GM18858 (cell line): ENCODE results near the gene LYL1.

Source experiments
- ATAC-seq: cut with Tn5 transposase; IDR thresholded peaks from one replicate; pipeline ENCODE4 v1.9.1; 2021; ENCODE audit not compliant: unreplicated experiment

LYL1 gene

DNA sequence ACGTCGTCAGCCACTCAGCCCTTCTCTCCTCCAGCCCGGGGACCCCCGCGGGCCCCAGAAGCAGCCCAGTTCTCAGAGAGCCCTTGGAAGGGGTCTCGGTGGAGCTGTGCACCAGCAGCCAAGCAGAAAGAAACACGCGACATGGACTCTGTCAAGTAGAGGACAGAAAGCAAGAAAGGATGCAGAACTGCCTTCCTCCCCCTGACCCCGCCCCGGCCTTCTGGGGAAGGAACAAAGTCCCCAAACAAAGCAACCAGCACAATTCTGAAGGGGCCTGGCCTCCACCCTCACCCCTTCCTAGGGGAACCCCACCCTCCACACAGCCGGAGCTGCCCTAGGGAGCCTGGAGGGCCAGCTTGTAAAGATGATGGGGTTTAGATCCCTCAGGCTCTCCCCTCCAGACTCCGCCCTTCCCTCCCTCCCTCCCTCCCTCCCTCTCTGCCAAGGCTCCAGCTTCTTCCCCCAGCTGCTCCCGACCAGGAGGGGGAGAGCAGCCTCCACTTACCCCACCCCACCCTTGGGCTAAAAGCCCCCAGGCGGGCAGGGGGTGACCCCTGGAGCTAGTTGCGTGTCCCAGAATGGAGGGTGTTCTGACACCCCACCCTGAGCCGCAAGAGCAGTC lies 7.8 kb downstream of the LYL1 start:
- no peak for ATAC-seq

DNA sequence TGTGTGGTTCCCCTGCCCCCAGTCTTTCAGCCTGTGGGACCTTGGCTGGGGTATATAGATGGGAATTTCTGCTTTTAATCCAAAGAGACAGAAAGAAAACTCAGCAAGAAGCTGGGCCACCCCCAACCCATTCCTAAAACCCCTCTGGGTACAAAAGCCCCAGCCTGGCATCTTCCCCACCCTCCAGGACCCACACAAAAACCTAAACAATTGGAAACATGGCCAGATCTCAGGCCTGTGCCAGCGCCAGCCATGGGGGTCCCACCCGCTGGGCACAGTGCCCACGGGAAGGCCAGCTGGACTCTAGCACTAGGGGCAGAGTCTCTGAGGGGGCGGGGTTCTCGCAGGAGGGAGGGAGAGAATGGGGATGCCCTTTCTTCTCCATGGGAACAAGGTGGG lies 8.6 kb downstream of the LYL1 start:
- no peak for ATAC-seq

DNA sequence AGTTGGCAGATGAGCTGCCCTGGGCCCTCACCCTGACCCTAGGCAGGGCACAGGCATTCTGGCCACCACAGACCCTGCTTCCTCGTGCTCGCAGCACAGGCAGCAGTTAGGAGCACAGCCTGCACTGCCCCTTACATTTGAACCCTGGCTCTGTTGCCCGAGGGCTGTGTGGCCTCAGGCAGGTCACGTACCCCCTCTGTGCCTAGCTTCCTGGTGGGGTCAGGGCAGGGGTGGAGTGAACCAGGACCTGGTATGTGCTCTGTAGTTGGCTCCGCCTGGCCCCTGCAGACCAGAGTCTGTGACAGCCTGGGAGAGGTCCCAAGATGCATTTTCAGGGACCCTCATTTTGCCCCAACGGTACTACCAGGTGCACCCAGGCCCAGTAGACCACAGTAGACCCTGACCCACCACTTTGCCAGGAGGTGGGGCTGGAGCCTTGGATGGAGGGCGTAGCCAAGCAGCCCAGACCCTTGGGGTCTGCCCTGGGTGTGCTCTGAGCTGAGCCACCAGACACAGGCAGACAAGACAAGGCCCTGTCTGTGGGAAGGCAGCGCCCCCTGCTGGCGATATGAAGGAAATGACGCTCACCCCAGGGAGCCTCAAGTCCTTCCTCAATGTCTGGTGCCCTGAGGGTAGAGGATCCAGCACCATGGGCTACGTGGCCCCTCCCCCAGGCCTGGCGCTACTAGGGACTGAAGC lies 9.1 kb downstream of the LYL1 start:
- ATAC-seq = no peak

DNA sequence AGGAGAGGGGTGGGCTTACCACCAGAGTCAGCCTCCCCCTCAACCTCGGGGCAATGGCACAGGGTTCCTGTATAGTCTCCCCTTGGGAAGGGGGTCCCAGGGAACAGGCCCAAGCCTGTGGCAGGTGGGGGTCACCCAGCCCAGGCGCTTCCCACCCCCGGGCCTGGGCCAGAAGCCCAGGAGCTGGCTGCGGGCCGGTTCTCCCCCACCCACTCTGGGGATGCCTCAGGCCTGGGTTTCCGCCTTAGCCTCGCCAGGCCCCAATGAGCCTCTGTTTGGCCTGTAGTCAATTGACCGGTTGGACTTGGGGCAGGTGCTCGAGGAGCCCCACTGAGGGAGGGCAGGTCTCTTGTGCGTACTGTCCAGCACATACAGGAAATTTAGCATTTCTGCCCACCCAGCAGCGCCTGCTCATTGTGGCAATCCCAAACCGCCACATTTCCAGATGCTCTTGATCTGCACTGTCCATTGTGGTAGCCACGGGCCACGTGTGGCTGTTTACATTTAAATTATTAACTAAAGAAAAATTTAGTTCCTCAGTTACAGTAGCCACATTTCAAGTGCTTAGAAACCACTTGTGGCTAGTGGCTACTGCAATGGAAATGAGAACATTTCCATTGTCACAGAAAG lies 9.9 kb downstream of the LYL1 start:
- ATAC-seq = no peak

DNA sequence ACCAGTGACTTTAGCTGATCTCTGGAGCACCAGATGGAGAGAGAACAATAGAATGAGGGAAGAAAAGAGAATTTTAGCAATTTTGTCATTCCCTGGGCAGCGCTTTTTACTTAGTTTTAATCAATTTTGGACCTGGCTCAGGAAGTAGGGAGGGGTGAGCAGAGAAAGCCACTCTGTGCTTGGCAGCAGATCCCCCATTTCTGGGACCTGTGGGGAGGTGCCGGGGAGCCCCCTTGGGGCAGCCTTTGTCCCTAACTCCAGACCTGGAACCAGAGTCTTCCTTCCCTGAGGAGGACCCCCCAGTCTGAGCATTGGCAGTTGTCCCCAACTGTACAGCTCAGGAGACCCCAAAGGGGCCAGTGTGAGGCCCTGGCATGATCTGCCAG lies 10.5 kb downstream of the LYL1 start:
- ATAC-seq = no peak

DNA sequence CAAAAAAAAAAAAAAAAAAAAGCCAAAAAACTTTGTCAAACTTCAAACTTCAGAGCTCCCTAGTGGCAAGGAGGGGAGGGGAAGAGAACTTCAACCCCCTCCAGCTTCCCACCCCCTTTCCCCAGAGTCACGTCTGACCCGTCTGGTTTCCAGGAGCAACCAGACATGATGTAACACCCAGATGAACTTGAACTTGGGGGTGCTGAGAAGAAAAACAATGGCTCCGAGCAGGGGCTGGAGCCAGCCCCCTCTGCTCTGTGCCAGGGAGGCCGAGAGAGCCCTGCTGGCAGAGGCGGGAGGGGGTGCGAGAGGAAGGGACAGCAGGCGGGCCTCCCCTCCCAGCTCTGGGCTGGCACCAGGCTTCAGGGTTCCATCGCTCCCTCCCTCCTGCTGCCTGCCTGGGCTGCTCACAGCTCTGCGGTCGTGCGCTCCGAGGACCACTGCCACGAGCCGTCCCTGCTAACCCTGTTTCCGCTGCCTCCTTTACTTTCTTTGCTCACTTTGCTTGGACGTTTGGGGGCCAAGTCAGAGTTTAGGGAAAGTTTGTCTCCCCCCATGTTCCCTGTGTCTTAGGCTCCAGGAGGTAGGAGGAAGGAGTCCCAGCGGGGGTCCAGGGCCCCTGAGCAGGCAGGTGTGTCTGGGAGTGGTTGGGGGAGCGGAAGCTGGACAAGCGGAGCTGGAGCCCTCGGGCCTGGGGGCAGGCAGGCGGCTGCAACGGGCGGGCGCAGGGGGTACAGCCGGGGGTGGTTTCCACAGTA lies 11.1 kb downstream of the LYL1 start:
- ATAC-seq = no peak

DNA sequence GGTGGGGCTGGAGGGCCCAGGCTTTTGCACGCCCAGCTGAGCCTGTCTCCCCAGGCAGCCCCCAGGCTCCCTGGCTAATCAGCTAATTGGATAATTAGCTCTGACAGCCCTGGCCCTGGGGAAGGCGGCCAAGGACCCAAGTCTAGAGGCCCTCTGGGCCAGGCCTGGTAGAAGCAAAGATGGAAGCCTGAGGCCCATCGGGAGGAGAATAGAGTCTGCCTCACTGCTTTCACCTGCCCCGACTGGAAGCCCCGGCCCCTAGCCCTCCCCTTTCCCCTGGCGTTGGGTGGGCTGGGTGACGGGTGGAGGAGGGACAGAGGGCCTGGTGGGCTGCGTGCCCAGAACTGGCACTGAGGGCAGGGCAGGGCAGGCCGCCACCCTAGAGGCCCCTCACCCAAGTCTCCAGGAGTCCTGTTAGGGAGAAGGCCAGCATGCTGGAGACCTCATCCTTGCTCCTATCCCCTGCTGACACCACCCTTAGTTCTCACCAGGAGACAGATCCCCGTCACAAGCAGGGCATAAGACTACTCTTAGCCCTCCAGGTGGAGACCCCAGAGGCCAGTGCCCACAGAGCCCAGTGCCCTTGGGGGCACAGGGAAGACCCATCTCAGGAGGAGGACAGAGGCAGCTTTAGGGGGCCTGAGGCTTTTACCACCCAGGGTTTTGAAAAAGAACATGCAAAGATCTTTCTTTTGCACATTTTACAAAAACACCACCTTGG lies 12.0 kb downstream of the LYL1 start:
- no peak for ATAC-seq

DNA sequence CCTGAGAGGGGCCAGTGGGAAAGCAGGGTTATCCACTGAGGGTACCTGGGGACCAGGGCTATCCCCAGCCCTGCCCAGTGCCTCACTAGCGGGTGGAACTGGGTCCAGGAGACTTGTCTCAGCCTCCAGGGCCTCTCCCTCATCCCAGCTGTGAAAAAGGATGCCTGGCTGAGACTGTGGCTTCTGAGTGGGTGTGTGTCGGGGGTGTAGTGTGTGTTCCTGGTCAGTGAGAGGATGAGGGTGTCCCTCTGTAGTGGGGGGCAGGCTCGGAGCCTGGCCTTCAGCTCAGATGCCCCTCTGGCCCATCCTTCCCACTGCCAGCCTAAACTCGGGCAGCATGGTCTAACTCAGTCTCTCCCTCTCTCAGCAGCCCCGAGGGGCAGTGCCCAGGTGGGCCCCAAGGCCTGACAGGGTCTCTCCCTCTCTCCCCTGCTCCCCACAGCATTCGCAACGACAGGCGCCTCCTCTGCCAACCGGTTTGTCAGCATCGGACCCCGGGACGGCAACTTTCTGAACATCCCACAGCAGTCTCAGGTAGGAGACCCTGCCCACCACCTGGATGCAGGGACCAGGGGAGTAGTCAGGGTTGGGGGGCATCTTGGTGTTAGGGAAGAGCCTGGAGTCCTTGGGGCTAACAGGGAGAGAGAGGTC lies 12.7 kb downstream of the LYL1 start:
- ATAC-seq = no peak

DNA sequence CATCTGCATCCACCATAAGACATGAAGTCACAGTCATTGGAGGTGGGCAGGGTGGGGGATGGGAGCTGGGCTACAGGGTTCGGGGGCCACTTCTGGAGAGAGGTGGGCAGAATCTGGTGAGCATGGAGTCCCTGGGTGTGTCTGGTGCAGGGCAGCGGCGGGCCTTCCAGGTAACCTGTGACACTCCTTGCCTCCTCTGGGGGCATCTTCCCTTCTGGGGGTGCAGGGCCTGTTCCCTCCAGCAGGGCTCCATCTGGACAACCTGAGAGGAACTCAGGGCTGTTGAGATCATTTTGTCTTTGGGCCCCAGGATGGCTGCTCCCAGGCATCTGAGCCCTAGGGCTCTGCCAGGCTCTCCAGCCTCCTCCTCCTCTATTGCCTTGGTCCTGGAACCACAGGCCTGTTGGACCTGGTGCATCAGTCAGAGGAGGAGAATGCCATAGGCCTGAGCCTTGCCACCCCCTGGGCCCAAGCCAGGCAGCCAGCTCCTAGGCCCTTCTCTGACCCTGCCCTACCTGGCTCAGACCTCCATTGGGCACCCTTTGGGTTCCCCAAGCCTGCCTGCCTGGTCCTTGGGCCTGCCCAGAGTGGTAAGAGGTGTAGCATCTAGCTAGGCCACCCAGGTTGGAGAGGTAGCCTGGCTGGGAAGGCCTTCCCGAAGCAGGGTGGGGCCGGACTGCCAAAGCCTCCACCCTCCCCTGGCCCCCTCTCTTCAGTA lies 13.4 kb downstream of the LYL1 start:
- ATAC-seq = no peak

DNA sequence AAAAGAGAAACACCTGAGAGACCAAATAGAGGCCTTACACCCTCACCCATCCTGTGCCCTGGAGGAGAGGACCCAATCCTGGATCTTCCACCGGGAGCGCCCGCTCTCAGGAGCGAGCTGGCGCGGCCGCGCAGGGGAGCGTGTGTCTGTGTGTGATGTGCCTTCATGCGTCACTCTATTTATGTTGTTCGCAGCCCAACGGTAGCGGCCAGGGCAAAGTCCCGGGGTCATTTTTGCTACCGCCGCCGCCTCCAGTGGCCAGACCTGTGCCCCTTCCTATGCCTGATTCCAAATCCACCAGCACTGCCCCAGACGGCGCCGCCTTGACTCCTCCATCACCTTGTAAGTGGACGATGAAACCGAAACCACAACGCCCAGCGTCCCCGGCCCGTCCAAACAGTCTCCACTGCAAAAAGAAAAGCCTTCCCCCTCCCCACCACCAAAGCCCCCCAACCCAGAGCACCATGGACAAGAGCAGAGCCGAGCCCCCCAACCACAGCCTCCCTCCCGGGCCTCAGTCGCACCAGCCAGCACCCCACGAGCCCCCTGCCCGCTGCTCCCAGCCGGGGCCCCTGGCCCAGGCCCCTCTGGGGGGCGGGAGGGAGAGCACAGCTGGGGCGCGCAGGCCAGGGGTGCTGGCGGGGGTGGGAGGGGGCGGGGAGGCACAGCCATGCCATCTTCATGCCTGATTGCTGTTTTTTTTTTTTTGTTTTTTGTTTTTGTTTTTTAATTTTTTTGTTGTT lies 14.7 kb downstream of the LYL1 start:
- ATAC-seq = no peak

DNA sequence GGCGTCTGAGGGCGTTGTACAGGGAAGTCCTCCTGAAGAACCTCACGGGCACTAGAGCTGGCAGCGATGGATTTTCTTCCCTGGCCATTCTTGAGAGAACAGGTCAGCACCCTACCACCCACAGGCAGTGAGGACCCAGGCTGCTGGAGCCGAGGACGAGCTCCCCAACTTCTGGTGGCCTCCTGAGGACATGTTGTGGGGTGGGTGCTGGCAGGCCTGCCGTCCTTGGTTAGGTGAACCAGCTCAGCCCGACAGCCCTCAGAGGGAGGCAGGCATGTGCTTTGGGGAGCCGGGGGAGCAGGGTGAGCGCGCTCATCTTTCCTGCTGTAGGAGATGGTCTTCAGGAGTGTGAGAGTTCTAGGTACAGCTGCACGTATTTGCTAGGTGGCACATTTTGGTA lies 15.4 kb downstream of the LYL1 start:
- ATAC-seq = no peak

DNA sequence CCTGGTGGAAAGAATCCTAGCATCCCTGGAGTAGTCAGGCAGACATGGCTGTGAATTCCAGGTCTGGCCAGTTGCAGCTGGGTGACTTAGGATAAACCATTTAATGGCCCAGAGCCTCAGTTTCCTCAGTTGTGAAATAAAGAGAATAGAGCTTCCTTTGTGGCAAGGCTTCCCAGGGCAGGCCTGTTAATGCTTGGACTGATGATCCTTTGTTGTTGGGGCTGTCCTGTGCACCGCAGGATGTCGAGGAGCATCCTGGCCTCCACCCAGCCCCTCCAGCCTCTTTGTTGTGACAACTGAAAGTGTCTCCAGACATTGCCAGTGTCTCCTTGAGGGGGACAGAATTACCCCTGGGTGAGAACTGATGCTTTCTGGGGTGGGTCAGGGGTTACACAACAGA lies 16.3 kb downstream of the LYL1 start:
- no peak for ATAC-seq

DNA sequence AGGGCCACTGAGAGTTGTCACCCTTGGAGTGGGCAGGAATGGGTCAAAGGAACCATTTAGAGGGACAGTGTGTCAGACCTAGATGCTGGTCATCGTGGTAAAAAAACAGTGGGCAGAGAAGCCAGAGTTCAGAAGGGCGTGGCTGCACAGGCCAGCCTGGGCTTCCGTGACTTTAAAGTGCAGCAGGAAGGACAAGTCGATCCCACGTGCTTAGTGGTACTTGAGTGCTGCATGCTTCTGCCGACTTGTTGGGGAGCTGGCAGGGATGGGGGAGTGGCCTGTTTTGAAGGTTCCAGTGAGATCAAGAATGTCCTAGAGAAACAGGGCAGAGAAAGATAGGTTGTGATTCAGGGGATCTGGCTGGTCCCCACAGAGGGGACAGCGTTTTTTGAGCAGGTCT lies 17.0 kb downstream of the LYL1 start:
- no peak for ATAC-seq

DNA sequence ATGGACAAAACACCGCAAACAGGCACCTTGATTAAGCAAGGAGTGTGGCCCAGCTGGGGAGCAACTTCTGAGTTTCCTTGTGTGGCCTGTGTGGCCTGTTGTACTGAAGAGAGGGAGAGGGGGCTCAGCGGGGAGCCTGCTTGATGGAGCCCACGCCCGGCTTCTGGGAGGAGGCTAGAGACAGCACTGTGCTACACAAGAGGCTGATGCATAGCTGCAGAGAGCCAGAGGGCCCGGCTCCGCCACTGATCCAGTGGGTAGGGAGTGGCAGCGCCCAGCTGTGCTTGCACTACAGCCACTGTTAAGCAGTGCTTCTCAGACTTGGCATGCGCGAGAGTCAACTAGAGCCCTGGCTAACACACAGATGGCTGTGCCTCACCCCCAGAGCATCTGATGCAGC lies 19.0 kb downstream of the LYL1 start:
- no peak for ATAC-seq

DNA sequence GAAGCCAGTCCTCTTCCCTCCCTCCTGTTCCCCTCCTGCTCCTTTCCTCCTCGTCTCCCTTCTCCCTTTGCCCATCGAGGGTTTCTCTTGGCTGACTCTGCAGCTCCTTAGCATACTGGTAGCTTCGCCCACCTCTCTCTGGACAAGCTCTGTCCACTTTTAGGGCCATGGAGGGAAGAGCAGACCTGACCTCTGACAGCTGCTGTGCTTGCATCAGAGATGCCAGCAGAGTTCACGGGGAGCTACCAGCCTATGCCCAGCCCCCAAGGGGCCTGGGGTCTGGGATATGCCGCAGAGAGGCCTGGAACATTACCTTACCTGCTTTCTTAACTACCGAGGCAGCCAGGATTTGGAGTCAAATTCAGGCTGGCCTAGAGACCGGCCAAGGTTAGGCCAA lies 19.7 kb downstream of the LYL1 start:
- ATAC-seq = no peak

DNA sequence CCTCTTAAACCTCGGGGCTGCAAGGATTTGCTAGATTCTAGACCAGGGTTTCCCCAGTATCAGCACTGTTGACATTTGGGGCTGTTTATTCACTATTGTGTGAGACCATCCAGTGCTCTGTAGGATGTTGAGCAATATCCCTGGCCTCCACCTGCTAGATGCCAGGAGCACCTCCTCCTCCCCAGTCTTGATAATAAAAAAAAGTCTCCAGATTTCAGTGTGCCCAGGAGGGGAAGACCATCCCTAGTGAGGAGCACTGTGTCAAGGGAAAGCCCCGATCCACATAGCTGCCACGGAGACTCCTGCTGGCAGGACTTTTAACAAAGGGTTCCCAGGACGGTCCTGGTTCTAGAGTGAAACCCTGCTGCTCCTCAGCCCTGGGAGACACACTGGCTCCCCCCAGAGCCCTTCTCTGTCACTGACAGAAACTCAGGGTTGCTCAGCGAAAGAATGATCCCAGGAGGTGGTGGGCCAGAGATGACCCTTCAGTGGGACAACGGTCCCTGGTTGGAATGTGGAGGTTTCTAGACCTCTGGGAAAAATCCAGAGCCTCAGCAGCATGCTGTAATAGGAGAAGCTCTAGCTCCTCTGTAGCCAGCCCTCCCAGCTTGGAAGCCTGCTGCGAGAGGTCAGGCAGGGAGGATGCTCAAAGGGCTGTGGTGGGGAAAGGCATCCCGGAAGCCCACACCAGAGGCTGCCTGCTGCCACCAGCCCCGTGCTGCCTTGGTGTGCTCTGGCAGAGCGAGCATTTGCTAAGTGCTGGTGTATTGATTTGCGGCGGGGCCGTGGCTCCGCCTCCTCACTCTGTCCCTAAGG lies 20.3 kb downstream of the LYL1 start:
- no peak for ATAC-seq

DNA sequence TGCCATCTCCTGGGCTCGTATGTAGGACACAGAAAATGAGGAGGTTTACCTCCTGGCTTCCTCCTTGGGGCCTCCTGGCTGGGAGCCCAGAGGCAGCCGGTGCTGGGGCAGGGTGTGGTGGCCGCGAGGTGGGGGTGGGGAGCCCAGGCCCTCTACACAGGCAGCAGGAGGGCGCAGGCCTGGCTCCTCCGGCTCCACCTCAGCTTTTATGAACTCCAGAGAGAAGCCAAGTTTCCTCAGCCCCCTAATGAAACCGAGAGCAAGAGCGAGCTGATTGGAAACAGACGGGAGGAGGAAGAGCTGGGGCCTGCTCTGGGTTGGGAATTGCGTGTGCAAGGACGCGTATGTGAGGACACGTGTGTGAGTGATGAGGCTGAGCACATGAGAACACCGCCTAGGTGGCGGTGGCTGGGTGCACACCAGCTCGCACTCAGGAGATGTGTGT lies 23.1 kb downstream of the LYL1 start:
- ATAC-seq = no peak

DNA sequence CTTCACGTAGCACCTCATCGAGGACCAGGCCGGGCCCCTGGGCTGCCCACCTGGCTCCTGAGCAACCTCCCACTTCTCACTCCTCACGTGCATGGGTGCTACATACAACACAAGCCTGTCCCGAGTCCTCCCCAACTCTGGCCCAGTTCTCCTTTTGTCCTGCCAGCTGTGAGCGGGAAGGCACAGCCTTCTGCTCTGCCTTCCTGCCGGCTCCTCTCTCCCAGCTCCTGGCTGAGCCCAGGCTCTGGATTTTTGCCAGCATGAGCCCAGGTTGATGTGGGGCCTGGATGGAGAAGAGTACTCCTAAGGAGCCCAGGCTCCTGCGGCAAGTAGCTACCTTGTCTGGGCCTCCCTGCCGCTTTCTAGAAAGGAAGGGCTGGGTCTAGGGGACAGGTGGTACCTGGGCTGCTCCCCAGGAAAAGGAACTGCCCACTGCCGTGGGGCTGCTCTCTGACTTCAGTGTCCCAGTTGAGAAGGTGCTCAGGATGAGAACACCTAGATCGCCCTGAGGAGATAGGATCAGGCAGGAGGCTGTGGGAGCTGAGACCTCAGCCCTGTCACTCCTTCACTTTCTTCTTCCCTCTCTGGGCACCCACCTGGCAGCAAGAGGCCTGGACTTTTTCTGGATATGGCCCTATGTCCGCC lies 23.6 kb downstream of the LYL1 start:
- ATAC-seq = no peak
